Measurements from ENCODE around the gene XAGE2.
"Not testable (repeated sequence)": the region's sequence is repeated elsewhere in the genome, so short reads cannot be mapped to it uniquely, and the experiment has no call there.

Gene XAGE2
- long read RNA-seq, donor 1, result 0 reads
- long read RNA-seq, donor 2, result 0 reads
- long read RNA-seq, donor 3, result 0 reads
- long read RNA-seq, donor 4, result 0 reads
- long read RNA-seq, donor 5, result 0 reads
- long read RNA-seq, donor 6, result 0 reads
- long read RNA-seq, donor 7, result 0 reads
- long read RNA-seq, donor 8, result 0 reads

GRCh38 chrX:52368368-52369055, at the start of gene XAGE2:
XAGE2 (plus strand) TSS chrX:52369021; CDS start chrX:52370015, 994 bp downstream.
- no peak for DNase-seq

DNA sequence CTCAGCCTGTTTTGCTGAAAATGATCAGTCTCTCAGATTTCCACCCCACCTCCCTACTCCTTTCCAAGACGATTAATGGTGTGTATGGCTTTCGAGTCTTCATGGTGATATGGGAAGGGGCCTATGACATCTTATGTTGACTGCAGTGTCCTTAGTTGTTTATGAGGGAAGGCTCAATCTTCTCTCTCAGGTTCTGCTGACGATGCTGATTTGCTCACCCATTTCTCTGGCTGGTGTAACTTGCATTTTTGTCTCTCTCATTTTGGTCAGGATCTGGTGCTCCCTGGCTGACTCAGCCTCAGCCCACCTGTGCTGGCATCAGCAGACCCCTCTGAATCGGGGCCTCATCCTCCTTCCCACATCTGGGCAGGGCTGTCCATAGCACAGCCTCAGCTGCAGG, 31.4 kb upstream of the XAGE2 start:
- no peak for DNase-seq

GRCh38 chrX:52341493-52341892, 27.3 kb upstream of the XAGE2 start:
- no peak for DNase-seq

- not testable (repeated sequence) for DNase-seq
Observed at GRCh38 chrX:52343131-52343530, 25.7 kb upstream of the XAGE2 start.

GRCh38 chrX:52345402-52345801, 23.4 kb upstream of the XAGE2 start:
- not testable (repeated sequence) for DNase-seq

DNA sequence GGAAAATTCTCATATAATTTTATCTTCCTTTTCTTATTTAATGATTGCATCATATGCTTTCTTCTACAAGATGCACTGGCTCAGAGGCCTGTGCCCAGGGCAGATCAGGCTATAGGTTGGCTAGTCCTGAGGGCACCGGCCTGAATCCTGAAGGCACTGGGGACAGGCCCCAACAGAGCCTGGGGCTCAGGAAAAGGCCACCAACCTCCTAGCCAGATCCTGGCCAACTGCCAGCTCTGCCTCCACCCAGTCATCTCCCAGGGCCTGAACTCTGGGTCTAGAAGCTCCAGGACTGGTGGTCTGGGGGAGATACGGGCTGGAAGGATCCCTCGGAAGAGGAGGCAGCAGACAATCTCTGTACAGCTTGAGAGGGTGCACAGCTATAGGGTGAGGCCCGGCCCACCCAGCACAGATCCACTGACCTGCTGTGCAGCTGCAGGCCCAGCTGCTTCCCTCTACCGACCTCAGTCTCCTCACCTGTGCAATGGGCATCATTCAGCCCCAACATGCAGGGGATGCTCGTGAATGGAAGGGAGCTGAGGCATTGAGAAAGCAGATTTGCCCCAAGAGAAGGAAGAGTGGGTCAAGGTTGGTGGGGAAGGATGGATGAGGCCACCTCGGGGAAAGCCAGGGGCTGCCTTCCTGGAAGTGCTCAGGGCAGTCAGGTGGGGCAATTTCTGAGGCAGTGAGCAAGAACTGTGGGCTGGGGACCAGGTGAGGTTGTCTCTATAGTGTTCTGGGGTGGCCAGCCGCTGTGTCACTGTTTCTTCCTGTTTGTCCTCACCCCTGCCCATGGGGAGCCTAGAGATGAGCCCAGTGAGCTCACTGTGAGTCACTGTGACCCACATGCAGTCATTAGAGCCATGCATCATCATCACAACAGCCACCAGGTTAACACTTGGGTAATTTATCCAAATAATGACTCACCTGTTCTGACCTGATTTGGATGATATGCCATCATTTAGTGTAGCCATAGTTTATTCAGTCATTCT, 22.4 kb upstream of the XAGE2 start:
- no peak for DNase-seq

GRCh38 chrX:52349681-52350080, 19.1 kb upstream of the XAGE2 start:
- DNase-seq, result no peak

DNA sequence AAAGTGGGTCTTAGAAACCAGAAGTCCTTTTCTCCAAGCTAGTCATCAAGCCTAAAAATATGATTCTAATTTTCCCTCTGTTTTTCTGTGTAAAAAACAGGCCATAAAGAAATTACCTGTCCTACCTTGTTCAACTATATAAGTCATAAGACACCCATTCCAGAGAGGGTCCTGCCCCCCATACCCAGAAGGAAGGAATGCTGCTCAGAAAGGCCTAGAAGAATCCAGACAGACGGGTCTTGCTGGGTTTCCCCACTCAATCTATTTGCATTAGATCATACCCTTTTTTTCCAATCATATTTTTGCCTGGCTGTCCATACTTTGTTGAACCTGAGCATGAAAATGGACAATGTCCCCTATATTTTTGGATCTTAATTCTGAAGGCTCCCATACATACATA, 16.3 kb upstream of the XAGE2 start:
- DNase-seq, result no peak

- DNase-seq, result no peak
Observed at GRCh38 chrX:52353838-52354237, 15.0 kb upstream of the XAGE2 start.

- DNase-seq, result no peak
Observed at GRCh38 chrX:52355108-52355507, 13.7 kb upstream of the XAGE2 start.

GRCh38 chrX:52359614-52360232, 9.1 kb upstream of the XAGE2 start:
- no peak for DNase-seq

DNA sequence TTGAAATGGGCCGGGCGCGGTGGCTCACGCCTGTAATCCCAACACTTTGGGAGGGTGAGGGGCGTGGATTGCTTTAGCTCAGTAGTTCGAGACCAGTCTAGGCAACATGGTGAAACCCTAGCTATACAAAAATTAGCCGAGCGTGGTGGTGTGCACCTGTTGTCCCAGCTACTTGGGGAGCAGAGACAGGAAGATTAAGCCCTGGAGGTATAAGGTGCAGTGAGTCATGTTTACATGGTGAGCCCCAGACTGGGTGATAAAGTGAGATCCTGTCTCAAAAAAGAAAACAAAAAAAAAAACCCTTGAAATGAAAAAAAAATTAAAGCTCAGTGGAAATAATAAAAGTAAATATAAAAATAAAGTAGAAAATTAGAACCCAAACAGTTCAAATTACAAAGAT, 6.9 kb upstream of the XAGE2 start:
- no peak for DNase-seq

GRCh38 chrX:52363247-52363883, 5.5 kb upstream of the XAGE2 start:
- no peak for DNase-seq

DNA sequence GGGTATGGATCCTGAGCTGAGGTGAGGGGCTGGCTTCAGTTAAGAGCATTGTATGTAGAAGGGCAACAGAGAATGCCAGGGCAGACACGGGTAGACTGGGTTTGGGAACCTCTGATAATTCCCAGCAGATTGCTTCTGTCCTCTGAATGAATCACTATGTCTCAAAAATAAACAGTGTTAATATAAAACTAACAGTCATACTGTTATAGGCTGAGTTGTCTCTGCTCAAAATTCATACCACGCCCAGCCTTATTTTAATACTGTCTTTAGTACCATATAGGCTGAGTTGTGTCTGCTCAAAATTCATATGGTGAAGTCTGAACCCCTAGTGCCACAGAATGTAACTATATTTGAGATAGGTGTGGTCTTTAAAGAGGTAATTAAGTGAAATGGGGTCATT, 10.0 kb downstream of the XAGE2 start:
- no peak for DNase-seq

- no peak for DNase-seq
Observed at GRCh38 chrX:52380993-52381392, 12.2 kb downstream of the XAGE2 start.

GRCh38 chrX:52410439-52411394, 41.9 kb downstream of the XAGE2 start:
- no peak for DNase-seq

- DNase-seq, result no peak
Observed at GRCh38 chrX:52415304-52415703, 46.5 kb downstream of the XAGE2 start.

- DNase-seq, result no peak
Observed at GRCh38 chrX:52416816-52417215, 48.0 kb downstream of the XAGE2 start.

GRCh38 chrX:52420824-52421443, 52.1 kb downstream of the XAGE2 start:
- DNase-seq, result no peak

- no peak for DNase-seq
Observed at GRCh38 chrX:52422884-52423283, 54.1 kb downstream of the XAGE2 start.

DNA sequence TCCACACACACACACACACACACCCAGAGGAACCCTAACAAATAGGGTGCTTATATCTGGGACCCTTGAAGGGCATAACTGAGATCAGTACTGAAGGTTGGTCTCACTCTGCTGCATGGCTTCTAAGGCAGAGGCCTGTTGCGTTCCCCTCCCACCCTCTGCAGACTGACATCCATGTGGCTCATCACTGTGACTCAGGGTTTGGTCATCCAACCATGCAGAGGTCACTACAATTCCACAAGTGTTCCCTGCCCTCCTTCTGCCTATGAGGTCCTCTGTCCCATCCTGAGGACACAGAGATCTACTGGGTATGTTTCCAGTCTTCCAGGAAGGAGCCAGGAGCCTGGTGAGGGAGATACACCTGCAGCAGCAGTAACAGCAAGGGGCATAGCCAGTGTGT, 55.8 kb downstream of the XAGE2 start:
- no peak for DNase-seq

All from right kidney (tissue), 9 donors.